Esophagus squamous epithelium (tissue), 4 donors: ENCODE data around the gene CPN2.

ENCODE experiments used
- POLR2A ChIP-seq, 4 donors: fragments of 450-650 bp; IDR thresholded peaks; one replicate each; pipeline ENCODE4 v1.6.1; 2017; ENCODE audit warnings: antibody characterized with exemption in 4 of 4, mild to moderate bottlenecking in 4 of 4, moderate library complexity in 3 of 4
- TF ChIP-seq, protein P1 (sequence below), 6 experiments: fragments of 450-650 bp in 4 of 6; fragments of 200-600 bp in 2 of 6; sonication (generic) in 2 of 6; IDR thresholded peaks; one replicate each; pipeline ENCODE4 v1.5.1; 2016 to 2019; ENCODE audit warnings: antibody characterized with exemption in 6 of 6, mild to moderate bottlenecking in 4 of 6, moderate library complexity in 4 of 6

DNA sequence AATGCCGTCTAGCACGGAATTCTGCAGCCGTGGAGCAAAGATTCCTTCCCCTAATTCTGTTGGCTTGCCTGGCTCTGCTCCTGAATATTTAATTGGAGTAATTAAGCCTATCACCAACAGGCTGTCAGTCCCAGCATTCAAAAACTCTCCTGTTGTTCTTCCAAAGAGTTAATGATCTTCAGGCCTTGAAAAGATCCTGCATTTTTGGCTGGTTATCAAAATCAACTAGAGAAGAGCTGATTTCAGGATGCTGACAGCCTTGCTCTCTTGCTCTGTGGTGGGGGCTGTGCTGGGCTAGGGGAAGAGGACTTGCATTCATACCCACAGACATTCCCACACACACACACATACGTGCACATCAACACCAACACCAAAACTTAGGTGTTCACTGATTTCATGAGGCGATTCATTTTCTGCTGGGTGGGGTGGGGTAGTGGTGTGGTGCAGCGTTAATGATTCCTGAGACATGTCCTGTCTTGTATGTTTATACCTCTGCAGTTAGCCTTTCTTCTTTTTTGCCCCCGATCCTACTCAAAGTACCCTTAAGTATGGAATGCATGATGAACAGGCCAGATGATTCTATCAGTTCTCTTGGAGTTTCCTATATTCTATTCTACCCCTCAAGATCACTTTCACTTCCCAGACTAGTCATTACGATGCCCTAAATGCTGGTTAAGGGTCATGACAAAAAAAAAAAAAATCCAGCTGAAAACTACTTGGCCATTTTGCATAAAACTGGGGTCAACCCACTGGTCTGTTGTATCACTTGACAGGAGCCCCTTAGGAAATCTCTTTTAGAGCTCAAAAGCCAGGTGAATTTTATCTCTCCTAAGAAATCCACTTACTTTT lies 42.3 kb downstream of the CPN2 start:
- TF ChIP-seq, protein P1, sequence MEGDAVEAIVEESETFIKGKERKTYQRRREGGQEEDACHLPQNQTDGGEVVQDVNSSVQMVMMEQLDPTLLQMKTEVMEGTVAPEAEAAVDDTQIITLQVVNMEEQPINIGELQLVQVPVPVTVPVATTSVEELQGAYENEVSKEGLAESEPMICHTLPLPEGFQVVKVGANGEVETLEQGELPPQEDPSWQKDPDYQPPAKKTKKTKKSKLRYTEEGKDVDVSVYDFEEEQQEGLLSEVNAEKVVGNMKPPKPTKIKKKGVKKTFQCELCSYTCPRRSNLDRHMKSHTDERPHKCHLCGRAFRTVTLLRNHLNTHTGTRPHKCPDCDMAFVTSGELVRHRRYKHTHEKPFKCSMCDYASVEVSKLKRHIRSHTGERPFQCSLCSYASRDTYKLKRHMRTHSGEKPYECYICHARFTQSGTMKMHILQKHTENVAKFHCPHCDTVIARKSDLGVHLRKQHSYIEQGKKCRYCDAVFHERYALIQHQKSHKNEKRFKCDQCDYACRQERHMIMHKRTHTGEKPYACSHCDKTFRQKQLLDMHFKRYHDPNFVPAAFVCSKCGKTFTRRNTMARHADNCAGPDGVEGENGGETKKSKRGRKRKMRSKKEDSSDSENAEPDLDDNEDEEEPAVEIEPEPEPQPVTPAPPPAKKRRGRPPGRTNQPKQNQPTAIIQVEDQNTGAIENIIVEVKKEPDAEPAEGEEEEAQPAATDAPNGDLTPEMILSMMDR (IDR thresholded peaks at IDR 0.05): no peak
- no peak for TF ChIP-seq POLR2A (IDR thresholded peaks at IDR 0.05)
